Endothelial cell of umbilical vein (primary cell): Measurements from ENCODE around the gene MT1G. TPM values are rescaled to one million over a fixed set of nuclear protein-coding genes. Genes with fewer than 3 reads are reported as not detected.

ENCODE experiments used
- BruUV-seq: library from RNA; stranded (reverse); fragments of 400-500 nt; replicated peaks from 2 replicates; lab custom pipeline; 2021; lab: Mats Ljungman, UMichigan
- CTCF ChIA-PET: fragments of 300-600, 350-600 bp; sonication (Branson Sonifier 250); formaldehyde crosslinking; loops from one replicate; lab custom pipeline; 2021; ENCODE audit warnings: antibody characterized with exemption, inconsistent platforms; lab: Charles Lee
- POLR2A ChIA-PET: fragments of 300-600, 350-600 bp; sonication (Branson Sonifier 250); formaldehyde crosslinking; loops from one replicate; lab custom pipeline; 2021; ENCODE audit warnings: antibody characterized with exemption, inconsistent platforms; lab: Charles Lee
- DNase-seq: peaks from one replicate; pipeline ENCODE4 v3.0.0-alpha.2; 2011; ENCODE audit warnings: low read depth, low spot score
- FAIRE-seq: peaks from 2 replicates; lab custom pipeline; 2011; peaks lifted over from hg19 to GRCh38; lab: Jason Lieb, UNC
- H2AFZ ChIP-seq: 2 replicates; pipeline ENCODE4 v1.6.0; 2012; ENCODE audit warnings: low read depth, low read length, control low read depth, inconsistent platforms
- H3K27ac ChIP-seq: 2 replicates; pipeline ENCODE4 v1.5.1; 2011; ENCODE audit warnings: low read depth, mild to moderate bottlenecking, control low read depth, low read length, moderate library complexity; ENCODE audit not compliant: insufficient read depth
- H3K27me3 ChIP-seq, 2 experiments: 2 replicates each; pipeline versions ENCODE4 v1.6.0 to v1.6.1; 2011; ENCODE audit warnings: low read length in 2 of 2, mixed read lengths in 1 of 2; ENCODE audit not compliant: control insufficient read depth in 2 of 2, insufficient read depth in 2 of 2
- H3K36me3 ChIP-seq, 2 experiments: 2 replicates in 1 of 2; 3 replicates in 1 of 2; pipeline ENCODE4 v1.5.1; 2011; ENCODE audit warnings: low read length in 2 of 2, mild to moderate bottlenecking in 1 of 2, moderate library complexity in 1 of 2; ENCODE audit not compliant: control insufficient read depth in 2 of 2, insufficient read depth in 2 of 2; ENCODE audit errors: extremely low read depth in 1 of 2
- H3K4me1 ChIP-seq: 3 replicates; pipeline ENCODE4 v1.5.1; 2011; ENCODE audit warnings: mild to moderate bottlenecking, low read length; ENCODE audit not compliant: control insufficient read depth, insufficient read depth; ENCODE audit errors: extremely low read depth
- H3K4me2 ChIP-seq: 2 replicates; pipeline ENCODE4 v1.6.1; 2011; ENCODE audit warnings: low read length, control low read depth, mixed read lengths; ENCODE audit not compliant: insufficient read depth
- H3K4me3 ChIP-seq, 3 experiments: fragments of 200-600 bp in 1 of 3; sonication (generic), shearing (Covaris generic) in 1 of 3; replicated peaks in 1 of 3; 2 replicates each; pipeline ENCODE4 v1.5.1; 2011 to 2016; ENCODE audit warnings: control low read depth in 3 of 3, low read length in 3 of 3, mild to moderate bottlenecking in 2 of 3, inconsistent platforms in 1 of 3, low read depth in 1 of 3, moderate library complexity in 1 of 3; ENCODE audit not compliant: insufficient read depth in 1 of 3
- H3K79me2 ChIP-seq: 2 replicates; pipeline ENCODE4 v1.6.0; 2012; ENCODE audit warnings: low read length, inconsistent platforms; ENCODE audit not compliant: control insufficient read depth, insufficient read depth
- H3K9ac ChIP-seq: replicated peaks from 2 replicates; pipeline ENCODE3; 2011; ENCODE audit warnings: low read length, control low read depth; ENCODE audit not compliant: insufficient read depth; ENCODE audit errors: extremely low read depth
- H3K9me1 ChIP-seq: replicated peaks from 3 replicates; pipeline ENCODE4 v1.6.0; 2011; ENCODE audit warnings: mild to moderate bottlenecking, low read length; ENCODE audit not compliant: control insufficient read depth, insufficient read depth; ENCODE audit errors: extremely low read depth
- H3K9me3 ChIP-seq: replicated peaks from 2 replicates; pipeline ENCODE4 v1.5.1; 2012; ENCODE audit warnings: low read length, inconsistent platforms; ENCODE audit not compliant: control insufficient read depth, insufficient read depth
- H4K20me1 ChIP-seq: replicated peaks from 2 replicates; pipeline ENCODE3; 2011; ENCODE audit warnings: mild to moderate bottlenecking, low read length; ENCODE audit not compliant: control insufficient read depth, insufficient read depth; ENCODE audit errors: extremely low read depth
- EZH2 ChIP-seq: IDR thresholded peaks from 2 replicates; pipeline ENCODE4 v1.6.1; 2012; ENCODE audit warnings: borderline replicate concordance, low read depth, mild to moderate bottlenecking, moderate library complexity, low read length, inconsistent platforms; ENCODE audit not compliant: severe bottlenecking
- GATA2 ChIP-seq: IDR thresholded peaks from 2 replicates; pipeline ENCODE4 v1.7.0; 2011; ENCODE audit warnings: low read depth, mild to moderate bottlenecking, moderate library complexity, mixed read lengths, low read length; ENCODE audit not compliant: insufficient read length, insufficient read depth
- JUN ChIP-seq: IDR thresholded peaks from 2 replicates; pipeline ENCODE4 v1.6.1; 2011; ENCODE audit warnings: borderline replicate concordance, low read depth; ENCODE audit not compliant: insufficient read length, insufficient read depth
- MYC ChIP-seq: IDR thresholded peaks from one replicate; pipeline ENCODE4 v1.6.1; 2011; ENCODE audit warnings: mild to moderate bottlenecking, low read depth, low read length
- POLR2AphosphoS5 ChIP-seq: IDR thresholded peaks from 2 replicates; pipeline ENCODE4 v1.6.1; 2012; ENCODE audit warnings: low read depth, mild to moderate bottlenecking, control low read depth, low read length, moderate library complexity; ENCODE audit not compliant: insufficient read depth
- dilution Hi-C: fragments of 300-500 bp; cut with MboI; formaldehyde crosslinking; loops from one replicate; pipeline ENCODE4 v1.15.0; 2019; ENCODE audit warnings: low sequenced_read_pairs; ENCODE audit not compliant: extremely low pct_ligation_motif_present
- intact Hi-C: fragments of 100-400 bp; cut with micrococcal nuclease; formaldehyde crosslinking; loops from one replicate; pipeline ENCODE4 v1.10.0; 2022
- polyA plus RNA-seq, 4 experiments: library from polyadenylated mRNA; depleted of rRNA in 3 of 4; stranded (reverse) in 3 of 4; unstranded in 1 of 4; fragments of >200 nt; gene quantifications; 2 replicates each; pipeline versions ENCODE4 v1.2.1 to v1.2.3, GENCODE V29; 2011 to 2012; ENCODE audit warnings: missing spikeins in 1 of 4
- total RNA-seq: library from RNA; stranded (reverse); gene quantifications from 2 replicates; pipeline ENCODE4 v1.2.3, GENCODE V29; 2021
- TF ChIP-seq, protein P1 (sequence below): IDR thresholded peaks from 2 replicates; pipeline ENCODE4 v1.6.1; 2011; ENCODE audit not compliant: insufficient read depth, insufficient read length

Gene MT1G
- total and polyA plus RNA-seq, 2 donors (not counting 3 experiments of a cell fraction or from before 2014, with no cell fraction given), result not detected

DNA sequence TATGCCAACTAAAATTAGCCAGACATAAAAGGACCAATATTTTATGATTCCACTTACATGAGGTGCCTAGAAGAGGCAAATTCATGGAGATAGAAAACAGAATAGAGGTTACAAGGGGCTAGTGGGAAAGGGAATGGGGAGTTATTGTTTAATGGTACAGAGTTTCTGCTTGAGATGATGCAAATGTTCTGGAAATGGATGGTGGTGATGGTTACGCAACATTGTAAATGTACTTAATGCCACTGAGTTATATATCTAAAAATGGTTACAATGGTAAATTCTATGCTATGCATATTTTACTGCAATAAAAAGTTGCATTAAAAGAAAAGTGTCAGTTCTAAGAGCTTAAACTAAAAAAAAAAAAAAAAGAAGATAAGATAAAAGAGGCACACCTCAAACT lies 32.3 kb upstream of the MT1G start:
- Histone ChIP-seq H3K4me1 (no peaks in the 10 kb centered on the region), H3K27me3 (no peaks in the 10 kb centered on the region), H3K4me2 (no peak overlapping the region), H2AFZ (no peak overlapping the region), H4K20me1 (no peaks in the 10 kb centered on the region), H3K4me3 (no peak overlapping the region), H3K9me3 (no peaks in the 10 kb centered on the region), H3K79me2 (no peaks in the 10 kb centered on the region), H3K36me3 (no peaks in the 10 kb centered on the region), H3K9me1 (no peaks in the 10 kb centered on the region), H3K27ac (no peak overlapping the region), H3K9ac (no peak overlapping the region)
- DNase-seq (no peak), FAIRE-seq (no peak)
- intact Hi-C loops, result loop anchor here (10.0 kb wide), 2 partner anchors 225 to 385 kb away; no protein-coding TSS in a partner anchor
- BruUV-seq, result no TSS peak
- dilution Hi-C loops, result no loop called here
- POLR2A ChIA-PET, result no interaction called here
- CTCF ChIA-PET, result interaction anchor here (0.5 to 4.3 kb wide), 14 partner anchors 10 to 1654 kb away, joined by 3 to 142 read pairs (median 12); no protein-coding TSS in a partner anchor
- TF ChIP-seq JUN, result no peak
- no peak for TF ChIP-seq EZH2
- TF ChIP-seq GATA2, result no peak
- no peak for TF ChIP-seq MYC
- no peak for TF ChIP-seq POLR2AphosphoS5

DNA sequence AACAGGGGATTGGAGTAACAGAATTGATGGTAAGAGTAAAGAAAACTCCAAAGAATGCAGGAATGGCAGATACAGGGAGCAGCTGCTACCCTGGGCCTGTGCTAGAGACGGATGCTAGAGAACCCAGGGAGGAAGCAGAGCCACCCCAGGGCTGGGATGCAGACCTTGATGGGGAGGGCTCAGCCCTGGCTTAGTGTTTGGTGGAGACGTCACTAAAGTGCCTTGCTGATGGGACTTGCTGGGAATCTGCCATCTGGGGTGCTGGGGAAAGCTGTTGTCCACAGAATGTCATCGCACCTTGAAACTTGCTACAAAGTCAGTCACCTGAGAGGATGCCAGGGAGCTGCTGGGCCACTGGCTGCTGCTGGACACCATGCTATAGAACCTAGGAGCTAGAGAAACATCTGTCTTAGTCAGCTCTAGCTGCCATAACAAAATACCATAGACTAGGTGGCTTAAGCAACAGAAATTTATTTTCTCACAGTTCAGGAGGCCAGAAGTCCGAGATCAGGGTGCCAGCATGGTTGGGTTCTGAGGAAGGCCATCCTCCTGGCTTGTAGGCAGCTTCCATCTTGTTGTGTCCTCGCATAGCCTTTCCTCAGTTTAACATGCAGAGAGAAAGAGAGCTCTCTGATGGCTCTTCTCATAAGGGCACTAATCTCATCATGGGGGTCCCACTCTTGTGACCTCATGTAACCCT lies 29.7 kb upstream of the MT1G start:
- Histone ChIP-seq H3K27ac (no peak overlapping the region), H3K9me1 (no peaks in the 10 kb centered on the region), H4K20me1 (no peaks in the 10 kb centered on the region), H3K27me3 (no peaks in the 10 kb centered on the region), H3K4me3 (no peak overlapping the region), H3K9ac (no peak overlapping the region), H3K4me2 (no peak overlapping the region), H3K4me1 (no peaks in the 10 kb centered on the region), H3K9me3 (no peaks in the 10 kb centered on the region), H3K79me2 (no peaks in the 10 kb centered on the region), H3K36me3 (no peaks in the 10 kb centered on the region), H2AFZ (no peak overlapping the region)
- FAIRE-seq (no peak), DNase-seq (no peak)
- TF ChIP-seq, protein P1, sequence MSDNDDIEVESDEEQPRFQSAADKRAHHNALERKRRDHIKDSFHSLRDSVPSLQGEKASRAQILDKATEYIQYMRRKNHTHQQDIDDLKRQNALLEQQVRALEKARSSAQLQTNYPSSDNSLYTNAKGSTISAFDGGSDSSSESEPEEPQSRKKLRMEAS, result no peak
- no peak for TF ChIP-seq GATA2
- intact Hi-C loops (no loop called here), dilution Hi-C loops (no loop called here)
- ChIA-PET CTCF (interaction anchor here (0.6 kb wide), 1 partner anchor 78 kb away, joined by 3 read pairs; no protein-coding TSS in a partner anchor), POLR2A (no interaction called here)
- BruUV-seq, result no TSS peak
